ENCODE results near the gene CATSPERD.
A peak's percentile ranks its signal among the peaks of the same experiment; 100 is the strongest.
"Not testable (repeated sequence)": the region's sequence is repeated elsewhere in the genome, so short reads cannot be mapped to it uniquely, and the experiment has no call there.

CATSPERD gene

GRCh38 chr19:5738423-5738822, 18.0 kb downstream of the CATSPERD start:
- peak in 2 of 4 experiments; percentile 4 to 6 for DNase-seq

DNA sequence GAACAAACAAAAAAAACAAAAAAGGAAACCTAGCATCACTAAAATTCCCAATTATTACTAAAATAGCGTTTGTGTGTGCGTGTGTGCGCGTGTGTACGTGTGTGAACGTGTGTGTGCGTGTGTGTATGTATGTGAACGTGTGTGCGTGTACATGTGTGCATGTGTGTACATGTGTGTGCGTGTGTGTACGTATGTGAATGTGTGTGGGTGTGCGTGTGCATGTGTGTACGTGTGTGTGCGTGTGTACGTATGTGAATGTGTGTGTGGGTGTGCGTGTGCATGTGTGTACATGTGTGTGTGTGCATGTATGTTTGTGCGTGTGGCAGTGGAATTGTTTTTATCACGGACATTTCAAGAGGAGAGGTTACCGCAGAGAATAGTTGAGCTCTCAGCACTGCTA, 21.6 kb downstream of the CATSPERD start:
- DNase-seq: no peak

DNA sequence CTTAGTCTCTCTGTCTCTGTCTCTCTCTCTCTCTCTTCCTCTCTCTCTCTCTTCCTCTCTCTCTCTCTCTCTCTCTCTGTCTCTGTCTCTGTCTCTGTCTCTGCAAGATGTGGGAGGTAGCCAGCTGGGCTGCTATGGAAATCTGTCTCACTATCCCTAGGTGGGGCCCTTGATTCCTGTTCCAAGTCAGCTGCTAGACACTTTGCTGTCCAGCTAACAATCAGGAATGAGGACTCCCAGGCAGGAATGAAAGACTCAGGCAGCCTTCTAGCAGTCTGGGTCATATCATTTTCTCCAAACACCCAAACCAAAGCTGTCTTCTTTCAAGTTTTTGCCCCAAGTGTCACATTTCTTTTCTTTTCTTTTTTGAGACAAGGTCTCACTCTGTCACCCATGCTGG, 23.2 kb downstream of the CATSPERD start:
- no peak for DNase-seq

DNA sequence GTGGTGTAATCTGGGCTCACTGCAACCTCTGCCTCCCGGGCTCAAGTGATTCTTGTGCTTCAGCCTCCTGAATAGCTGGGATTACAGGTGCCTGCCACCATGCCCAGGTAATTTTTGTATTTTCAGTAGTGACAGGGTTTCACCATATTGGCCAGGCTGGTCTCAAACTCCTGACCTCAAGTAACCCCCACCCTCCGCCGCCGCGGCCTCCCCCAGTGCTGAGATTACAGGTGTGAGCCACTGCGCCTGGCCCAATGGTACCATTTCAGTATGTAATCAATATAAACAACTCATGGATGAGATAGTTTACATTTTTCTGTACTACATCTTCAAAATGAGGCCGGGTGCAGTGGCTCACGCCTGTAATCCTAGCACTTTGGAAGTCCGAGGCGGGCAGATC, 24.6 kb downstream of the CATSPERD start:
- DNase-seq: not testable (repeated sequence)

GRCh38 chr19:5748920-5749319, 28.5 kb downstream of the CATSPERD start:
- DNase-seq: not testable (repeated sequence)

DNA sequence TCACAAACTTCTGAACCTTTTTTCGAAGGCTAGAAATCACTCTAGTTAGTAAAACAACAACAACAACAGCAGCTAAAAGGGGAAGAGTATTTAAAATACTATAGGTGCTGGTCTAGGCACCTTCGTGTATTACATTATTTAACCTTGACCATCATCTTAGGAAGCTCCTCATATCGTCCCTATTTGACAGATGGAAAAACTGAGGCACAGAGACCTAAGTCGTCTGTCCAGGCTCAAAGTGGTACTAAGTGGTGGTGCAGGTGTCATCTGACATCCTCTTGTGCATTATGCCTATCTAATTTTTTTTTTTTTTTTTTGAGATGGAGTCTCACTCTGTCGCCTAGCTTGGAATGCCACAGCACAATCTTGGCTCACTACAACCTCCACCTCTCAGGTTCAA, 29.1 kb downstream of the CATSPERD start:
- no peak for DNase-seq

- DNase-seq: no peak
These were observed 31.3 kb downstream of the CATSPERD start for GRCh38 chr19:5751709-5752108.

GRCh38 chr19:5753743-5754142, 33.3 kb downstream of the CATSPERD start:
- DNase-seq: no peak

GRCh38 chr19:5762608-5763217, 42.3 kb downstream of the CATSPERD start:
- DNase-seq: no peak

DNA sequence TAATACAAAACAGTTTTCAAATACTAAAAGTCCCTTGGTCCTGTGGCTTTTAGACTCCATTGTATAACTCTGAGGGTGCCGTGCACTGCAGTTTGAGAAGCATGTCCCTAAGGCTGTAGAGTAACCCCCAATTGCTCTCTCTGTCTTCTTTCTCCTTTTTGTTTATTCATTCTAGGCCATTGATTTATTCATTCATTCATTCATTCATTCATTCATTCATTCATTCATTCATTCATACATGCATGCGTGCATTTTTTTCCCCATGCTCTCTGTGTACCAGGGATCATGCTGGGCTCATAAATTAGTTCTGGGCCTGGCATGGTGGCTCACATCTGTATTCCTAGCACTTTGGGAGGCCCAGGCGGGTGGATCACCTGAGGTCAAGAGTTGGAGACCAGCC, 44.8 kb downstream of the CATSPERD start:
- no peak for DNase-seq

GRCh38 chr19:5767949-5768348, 47.5 kb downstream of the CATSPERD start:
- DNase-seq: no peak

GRCh38 chr19:5772416-5772815, 52.0 kb downstream of the CATSPERD start:
- DNase-seq: no peak

GRCh38 chr19:5773276-5773675, 52.8 kb downstream of the CATSPERD start:
- no peak for DNase-seq

GRCh38 chr19:5774921-5775320, 54.5 kb downstream of the CATSPERD start:
- no peak for DNase-seq

DNA sequence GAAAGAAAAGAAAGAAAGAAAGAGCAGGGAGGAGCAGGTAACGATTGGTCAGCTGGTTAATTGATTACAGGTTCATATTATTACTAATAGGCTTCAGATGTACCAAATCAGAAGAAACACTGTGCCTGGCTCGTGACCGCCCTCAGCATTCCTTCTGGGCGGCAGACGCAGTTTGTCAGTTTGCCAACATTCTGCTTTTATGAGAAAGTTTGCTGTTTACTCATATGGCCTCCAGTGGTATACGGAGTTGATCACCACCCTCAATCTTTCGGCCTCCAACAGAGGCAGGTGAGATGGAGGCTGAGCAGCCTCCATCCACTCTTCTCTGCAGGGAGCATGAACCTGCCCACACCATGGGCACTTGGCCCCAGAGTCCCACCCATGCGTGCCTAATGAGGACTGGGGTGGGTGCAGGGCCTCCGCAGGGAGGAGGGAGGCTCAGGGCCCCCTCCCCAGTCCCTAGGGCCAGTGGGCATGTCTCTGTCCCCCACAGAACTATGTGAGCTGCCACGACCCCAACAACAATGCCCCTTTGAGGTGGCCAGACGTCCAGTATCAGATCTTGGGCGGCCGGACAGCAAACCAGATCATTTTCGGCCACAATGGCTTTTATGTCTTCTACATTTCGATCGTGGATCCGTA, 55.4 kb downstream of the CATSPERD start:
- DNase-seq: no peak

GRCh38 chr19:5778402-5778801, 58.0 kb downstream of the CATSPERD start:
- no peak for DNase-seq

DNA sequence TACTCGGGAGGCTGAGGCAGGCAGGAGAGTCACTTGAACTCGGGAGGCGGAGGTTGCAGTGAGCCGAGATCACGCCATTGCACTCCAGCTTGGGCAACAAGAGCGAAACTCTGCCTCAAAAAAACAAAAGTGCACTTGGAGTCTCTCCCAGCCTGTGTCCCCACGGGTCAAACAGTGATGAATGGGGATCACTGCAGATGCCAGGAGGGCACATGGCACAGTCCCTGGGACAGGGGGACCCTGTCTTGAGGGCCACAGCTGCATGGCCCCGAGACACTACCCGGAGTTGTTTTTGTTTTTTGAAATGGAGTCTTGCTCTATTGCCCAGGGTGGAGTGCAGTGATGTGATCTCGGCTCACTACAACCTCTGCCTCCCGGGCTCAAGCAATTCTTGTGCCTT, 60.5 kb downstream of the CATSPERD start:
- not testable (repeated sequence) for DNase-seq

DNA sequence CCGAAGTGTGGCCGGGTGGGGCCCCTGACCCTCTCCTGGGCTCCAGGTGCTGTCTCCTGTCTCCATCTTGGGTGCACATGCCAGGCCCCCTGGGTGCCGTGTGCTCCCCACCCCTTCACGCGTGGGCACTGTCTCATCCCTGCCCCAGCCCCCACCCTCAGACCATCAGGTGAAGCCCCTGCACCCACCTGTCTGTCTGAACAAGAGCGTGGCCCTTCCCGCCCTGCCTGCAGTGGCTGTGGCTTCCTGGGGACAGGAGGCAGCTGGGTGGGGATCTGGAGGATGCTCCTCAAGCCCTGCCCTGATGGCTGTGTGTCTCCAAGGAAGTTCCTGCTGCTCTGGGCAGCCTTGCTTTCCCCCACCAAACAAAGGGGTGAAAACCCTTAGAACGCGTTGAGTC, 61.9 kb downstream of the CATSPERD start:
- no peak for DNase-seq

- no peak for DNase-seq
These were observed 62.8 kb downstream of the CATSPERD start for GRCh38 chr19:5782945-5783919.

GRCh38 chr19:5784581-5785147, 64.2 kb downstream of the CATSPERD start, which contains the start of gene PRR22:
Gene PRR22, minus strand, starts transcription at chr19:5784746. Its CDS starts 86 bp downstream, at chr19:5784660.
- no peak for DNase-seq

GRCh38 chr19:5785423-5785822, 65.0 kb downstream of the CATSPERD start:
- no peak for DNase-seq

- no peak for DNase-seq
These were observed 66.4 kb downstream of the CATSPERD start for GRCh38 chr19:5786593-5787408.
